AG20443 (cell line): ENCODE data around the gene SSTR5.

Experiments used
- DNase-seq: peaks from one replicate; pipeline ENCODE4 v3.0.0; 2012; ENCODE audit warnings: low spot score, mixed read lengths

The SSTR5 gene

DNA sequence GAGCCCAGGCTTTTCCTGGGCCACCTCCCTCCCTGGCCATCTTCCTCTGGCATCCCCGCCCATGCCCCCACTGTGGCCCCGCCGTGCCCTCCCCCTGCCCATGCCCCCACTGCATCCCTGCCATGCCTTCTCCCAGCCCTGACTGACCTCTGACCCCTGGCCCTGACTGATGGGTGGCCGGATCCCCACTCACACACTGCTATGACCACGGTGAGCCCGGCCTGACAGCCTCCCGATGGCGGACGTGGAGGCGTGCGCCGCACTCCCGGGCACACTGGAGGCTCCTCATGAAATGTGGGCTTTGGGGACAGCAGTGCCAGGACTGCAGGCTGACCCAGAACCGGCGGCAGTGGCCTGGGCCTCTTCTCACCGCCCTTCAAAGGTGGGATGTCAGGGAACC, 34.1 kb downstream of the SSTR5 start:
- no peak for DNase-seq

- no peak for DNase-seq
Measured at GRCh38 chr16:1107141-1107540, 34.6 kb downstream of the SSTR5 start.

- no peak for DNase-seq
Measured at GRCh38 chr16:1107731-1108130, 35.2 kb downstream of the SSTR5 start.

DNA sequence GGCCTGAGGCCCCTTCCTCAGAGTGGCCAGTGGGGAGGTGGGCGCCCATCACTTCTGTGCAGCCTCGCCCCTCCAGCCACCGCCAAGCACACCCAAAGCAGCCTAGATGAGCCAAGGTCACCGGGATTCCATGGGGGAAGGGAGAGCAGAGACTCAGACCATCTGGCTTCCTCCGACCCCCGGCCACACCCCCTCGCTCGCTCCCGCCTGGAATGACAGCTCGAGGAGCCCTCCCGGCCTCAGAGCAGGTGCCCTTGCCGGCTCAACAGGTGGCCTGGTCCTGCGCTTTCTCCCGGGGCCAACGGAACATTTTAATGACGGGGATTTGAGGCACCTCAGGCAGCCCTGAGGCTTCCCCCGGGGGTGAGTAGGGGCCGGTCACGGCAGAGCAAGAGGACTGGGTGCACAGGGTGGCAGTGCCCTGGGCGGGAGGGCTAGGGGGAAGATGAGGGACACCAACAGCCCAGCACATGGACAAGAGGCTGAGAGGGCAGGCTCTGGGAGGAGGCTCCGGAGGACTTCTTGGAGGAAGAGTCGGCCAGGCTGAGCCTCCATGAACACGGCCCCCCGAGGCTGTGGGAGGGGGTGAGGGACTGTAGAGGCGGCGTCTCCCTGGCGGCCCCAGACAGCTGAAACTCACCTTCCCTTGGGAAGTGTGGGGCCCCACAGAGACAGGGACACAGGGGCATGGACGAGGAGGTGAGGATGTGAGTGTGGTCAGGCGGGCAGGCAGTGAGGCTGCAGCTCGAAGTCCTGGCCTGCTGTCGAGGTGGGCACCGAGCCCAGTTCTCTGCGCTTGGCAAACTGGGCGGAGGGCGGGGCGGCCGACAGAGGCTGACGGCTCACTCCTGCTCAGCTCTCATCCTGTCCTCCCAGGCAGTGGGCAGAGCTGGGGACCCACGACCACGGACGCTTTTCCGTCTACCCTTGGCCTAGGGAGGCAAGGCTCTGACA, 36.0 kb downstream of the SSTR5 start:
- peak; percentile 75 for DNase-seq

- DNase-seq = no peak
Measured at GRCh38 chr16:1109648-1110047, 37.1 kb downstream of the SSTR5 start.

GRCh38 chr16:1112506-1113184, 40.1 kb downstream of the SSTR5 start:
- no peak for DNase-seq

- no peak for DNase-seq
Measured at GRCh38 chr16:1113489-1113888, 40.9 kb downstream of the SSTR5 start.

GRCh38 chr16:1113889-1114526, 41.5 kb downstream of the SSTR5 start:
- no peak for DNase-seq

- DNase-seq = no peak
Measured at GRCh38 chr16:1116693-1117077, 44.1 kb downstream of the SSTR5 start.

- no peak for DNase-seq
Measured at GRCh38 chr16:1117176-1117900, 44.8 kb downstream of the SSTR5 start.

DNA sequence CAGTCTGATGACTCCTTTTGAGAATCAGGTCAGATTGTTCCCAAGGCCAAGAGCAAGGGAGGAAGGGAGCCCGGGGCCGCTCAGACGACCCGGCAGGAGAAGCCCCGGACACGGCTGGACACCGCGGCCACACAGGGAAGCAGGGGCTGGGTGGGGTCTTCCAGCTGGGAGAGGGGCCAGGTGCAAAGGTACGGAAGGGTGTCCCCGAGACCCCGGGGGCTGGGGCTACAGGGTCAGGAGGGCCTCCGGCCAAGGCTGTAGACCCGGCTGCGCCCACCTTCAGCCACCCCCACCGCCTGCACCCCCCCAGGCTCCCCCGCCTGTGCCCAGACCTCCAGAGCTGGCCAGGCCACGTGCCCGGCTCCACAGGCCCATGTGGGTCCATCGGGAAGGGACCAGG, 45.4 kb downstream of the SSTR5 start:
- DNase-seq = no peak

- no peak for DNase-seq
Measured at GRCh38 chr16:1119129-1119528, 46.6 kb downstream of the SSTR5 start.

DNA sequence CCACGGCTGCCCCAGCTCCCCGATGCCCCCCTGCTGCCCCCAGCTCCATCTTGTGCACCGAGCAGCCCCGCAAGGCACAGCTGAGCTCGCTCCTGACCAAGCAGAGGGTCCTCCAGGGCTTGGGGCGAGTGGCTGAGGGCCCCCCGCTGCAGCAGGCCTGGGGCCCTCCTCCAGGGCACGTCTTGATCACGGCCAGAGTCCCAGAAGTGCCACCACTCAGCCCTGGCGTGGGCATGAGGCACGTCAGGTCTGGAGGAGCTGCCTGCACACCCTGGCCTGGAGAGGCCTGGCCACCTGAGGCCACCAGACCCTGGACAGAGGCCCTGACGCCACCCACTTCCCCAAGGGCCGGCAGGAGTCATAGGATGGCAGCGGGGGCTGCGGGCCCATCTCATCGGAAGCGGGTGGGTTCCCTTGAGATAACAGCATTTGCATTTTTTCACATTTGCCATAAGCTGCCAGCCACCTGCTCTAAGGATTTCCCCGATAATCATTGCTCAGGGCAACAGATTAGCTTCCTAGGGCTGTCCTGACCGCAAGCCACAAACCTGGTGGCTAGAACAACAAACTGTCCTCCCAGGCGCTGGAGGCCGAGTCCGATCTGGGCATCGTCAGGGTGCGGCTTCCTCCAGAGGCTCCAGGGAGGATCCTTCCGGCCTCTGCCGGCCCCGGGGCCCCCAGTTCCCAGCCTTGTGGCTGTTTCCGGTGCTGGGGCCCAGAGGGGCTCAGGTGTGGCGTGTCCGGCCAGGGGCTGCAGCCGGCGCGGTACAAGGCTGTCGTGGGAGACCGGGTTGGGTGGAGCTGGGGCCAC, 47.4 kb downstream of the SSTR5 start:
- DNase-seq = no peak

GRCh38 chr16:1120577-1120941, 48.0 kb downstream of the SSTR5 start:
- no peak for DNase-seq

DNA sequence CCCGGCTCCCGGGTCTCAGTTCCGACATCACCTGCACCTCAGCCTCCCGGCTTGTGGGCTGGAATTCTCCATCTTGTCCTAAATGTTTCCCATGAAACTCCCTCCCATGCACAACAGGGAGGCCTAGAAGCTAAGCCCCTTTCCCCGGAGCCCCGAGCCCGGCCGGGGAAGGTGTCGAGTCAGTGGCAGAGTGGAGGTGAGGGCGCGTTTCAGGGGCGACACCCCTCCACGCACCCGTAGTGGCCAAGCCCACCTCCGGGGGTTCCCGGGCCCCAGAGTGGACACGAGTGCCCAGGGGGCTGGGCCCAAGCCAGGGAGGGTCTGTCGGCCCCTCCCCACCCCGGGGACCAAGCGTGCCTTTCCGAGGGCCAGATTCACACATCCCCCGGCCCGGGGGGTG, 48.5 kb downstream of the SSTR5 start:
- no peak for DNase-seq

DNA sequence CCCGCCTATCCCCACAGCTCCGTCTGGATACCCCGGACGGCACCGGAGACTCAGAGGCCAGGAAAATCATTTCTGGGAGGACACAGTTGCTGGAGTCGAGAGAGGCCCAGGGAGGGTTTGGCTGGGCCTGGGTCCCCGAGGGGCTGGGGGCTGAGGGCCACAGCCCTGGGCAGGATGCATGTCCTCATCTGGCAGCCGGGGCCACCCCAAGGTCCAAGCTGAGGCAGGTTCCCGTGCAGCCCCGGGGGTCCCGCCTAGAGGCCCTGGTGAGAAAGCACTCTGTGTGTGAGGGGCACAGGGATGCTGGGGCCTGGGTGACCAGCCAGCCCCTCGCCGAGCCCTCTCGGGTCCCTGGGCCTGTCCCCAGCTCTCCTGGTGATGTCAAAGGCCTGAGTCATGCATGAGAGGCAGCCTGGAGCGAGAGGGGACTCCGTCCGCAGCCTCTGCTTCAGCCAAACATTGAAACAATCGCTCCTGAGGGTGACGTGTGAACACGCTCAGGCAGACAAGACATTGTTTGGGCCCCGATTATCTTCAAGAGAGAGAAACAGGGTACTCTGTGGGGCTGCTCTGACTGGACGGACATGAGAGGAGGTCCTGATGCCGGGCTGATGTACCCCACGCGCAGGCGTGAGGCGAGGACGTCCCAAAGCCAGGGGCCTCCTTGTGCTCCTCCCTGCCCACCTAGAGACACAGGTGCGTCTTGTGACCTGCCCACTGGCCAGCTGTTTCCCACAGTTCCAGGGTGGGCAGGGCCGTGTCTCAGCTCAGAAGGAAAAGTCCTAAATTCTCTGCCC, 49.3 kb downstream of the SSTR5 start:
- no peak for DNase-seq

DNA sequence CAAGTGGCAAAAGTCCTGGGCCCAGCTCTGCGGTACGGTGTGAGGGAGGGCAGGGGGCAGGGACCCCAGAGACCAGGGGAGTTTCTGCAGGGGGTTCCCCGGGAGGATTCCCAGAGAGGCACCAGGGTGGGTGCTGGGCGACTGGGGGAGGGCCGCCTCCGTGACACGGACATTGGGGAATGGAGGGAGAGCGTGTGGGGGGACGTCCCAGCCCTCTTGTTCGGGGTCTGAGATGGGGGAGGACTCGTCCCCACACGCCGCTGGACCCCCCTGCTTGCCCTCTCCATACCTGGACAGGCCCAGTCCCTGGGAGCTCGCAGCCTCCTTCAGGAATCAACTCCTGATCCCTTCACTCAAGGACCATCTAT, 49.8 kb downstream of the SSTR5 start:
- DNase-seq = no peak

GRCh38 chr16:1123525-1124230, 51.1 kb downstream of the SSTR5 start:
- no peak for DNase-seq

DNA sequence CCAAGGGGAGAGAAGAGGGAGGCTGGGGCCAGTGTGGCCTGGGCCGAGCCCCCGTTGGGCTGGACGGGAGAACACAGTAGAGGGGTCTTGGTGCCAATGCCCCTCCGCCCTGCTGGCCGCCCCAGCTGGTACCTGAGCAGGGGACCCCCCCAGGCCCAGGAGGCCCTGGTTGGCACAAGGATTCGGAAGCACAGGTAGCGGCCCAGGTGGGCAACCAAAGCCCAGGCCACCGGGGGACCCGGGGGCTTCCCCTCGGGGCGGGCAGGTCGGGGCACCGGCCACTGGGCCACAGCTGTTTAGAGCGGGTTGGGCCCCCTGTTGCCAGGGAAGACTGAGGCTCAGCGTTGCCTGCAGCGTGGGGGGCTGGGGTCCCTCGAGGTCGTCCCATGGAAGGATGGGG, 51.7 kb downstream of the SSTR5 start:
- DNase-seq = no peak

- DNase-seq = no peak
Measured at GRCh38 chr16:1124795-1125194, 52.2 kb downstream of the SSTR5 start.
